HepG2 (cell line): ENCODE measurements around the gene FAM118A. TPM values are rescaled to one million over a fixed set of nuclear protein-coding genes. Genes with fewer than 3 reads are reported as not detected.
A peak's percentile ranks its signal among the peaks of the same experiment; 100 is the strongest.

Experiments used
- AHR ChIP-seq: IDR thresholded peaks from 2 replicates; pipeline ENCODE4 v1.6.1; 2018; ENCODE audit warnings: missing genetic modification reagents, missing compliant biosample characterization
- CBX5 ChIP-seq: sonication (generic); formaldehyde crosslinking; IDR thresholded peaks from 2 replicates; pipeline ENCODE4 v1.4.0; 2020; ENCODE audit warnings: missing genetic modification reagents, borderline replicate concordance
- ELF4 ChIP-seq: sonication (generic); formaldehyde crosslinking; IDR thresholded peaks from 2 replicates; pipeline ENCODE4 v1.5.0; 2020; ENCODE audit warnings: missing genetic modification reagents, mild to moderate bottlenecking, moderate library complexity, borderline replicate concordance
- EP300 ChIP-seq, 3 experiments: sonication (generic) in 1 of 3; formaldehyde crosslinking in 1 of 3; IDR thresholded peaks; 2 replicates each; pipeline versions ENCODE4 v1.5.1 to v1.6.1; 2011 to 2020; ENCODE audit warnings: low read depth in 2 of 3, low read length in 2 of 3, borderline replicate concordance in 1 of 3, improper control_type of control experiment in 1 of 3, mild to moderate bottlenecking in 1 of 3, missing genetic modification reagents in 1 of 3, moderate library complexity in 1 of 3
- HHEX ChIP-seq: IDR thresholded peaks from 2 replicates; pipeline ENCODE4 v1.6.1; 2016; ENCODE audit warnings: control low read depth
- JUNB ChIP-seq: sonication (generic); formaldehyde crosslinking; IDR thresholded peaks from 2 replicates; pipeline ENCODE4 v1.8.0; 2022; ENCODE audit warnings: missing genetic modification reagents, mild to moderate bottlenecking, borderline replicate concordance
- KAT2B ChIP-seq: fragments of 150-350 bp; IDR thresholded peaks from 2 replicates; pipeline ENCODE4 v1.6.1; 2014; ENCODE audit warnings: low read depth, low read length, borderline replicate concordance
- MIER3 ChIP-seq: IDR thresholded peaks from 2 replicates; pipeline ENCODE4 v1.6.1; 2016; ENCODE audit warnings: missing compliant biosample characterization, borderline replicate concordance
- MXI1 ChIP-seq: IDR thresholded peaks from 3 replicates; pipeline ENCODE4 v1.6.1; 2012; ENCODE audit warnings: low read depth, low read length, inconsistent platforms, borderline replicate concordance
- SIN3B ChIP-seq: fragments of 150-350 bp; IDR thresholded peaks from 2 replicates; pipeline ENCODE4 v1.6.1; 2014; ENCODE audit warnings: low read length
- STAT5B ChIP-seq: sonication (generic); formaldehyde crosslinking; IDR thresholded peaks from 2 replicates; pipeline ENCODE4 v1.4.0; 2020; ENCODE audit warnings: missing genetic modification reagents
- TBL1XR1 ChIP-seq: fragments of 150-350 bp; IDR thresholded peaks from 2 replicates; pipeline ENCODE4 v1.6.1; 2014; ENCODE audit warnings: borderline replicate concordance, low read length; ENCODE audit not compliant: partially characterized antibody
- ZC3H4 ChIP-seq: sonication (generic); formaldehyde crosslinking; IDR thresholded peaks from 2 replicates; pipeline ENCODE4 v1.4.0; 2020; ENCODE audit warnings: missing genetic modification reagents, borderline replicate concordance
- polyA plus RNA-seq, 8 experiments: library from polyadenylated mRNA; depleted of rRNA in 3 of 8; stranded (reverse) in 7 of 8; unstranded in 1 of 8; fragments of >200 nt; fragmentation: Illumina TruSeq in 4 of 8; extraction: Trizol in 4 of 8; gene quantifications; 2 replicates each; pipeline versions ENCODE4 v1.2.1 to v1.2.3, GENCODE V29; 2011 to 2016; ENCODE audit warnings: low read depth in 4 of 8, missing spikeins in 1 of 8, mixed read lengths in 1 of 8; ENCODE audit not compliant: insufficient read depth in 1 of 8
- total RNA-seq, 5 experiments: library from RNA; depleted of rRNA; stranded (reverse); fragments of >200 nt; fragmentation: Illumina TruSeq; extraction: Trizol; gene quantifications; 2 replicates each; pipeline ENCODE4 v1.2.3, GENCODE V29; 2016; ENCODE audit warnings: low read depth in 1 of 5
- TF ChIP-seq, protein P1 (sequence below): sonication (generic); formaldehyde crosslinking; IDR thresholded peaks from 2 replicates; pipeline ENCODE4 v1.5.0; 2020; ENCODE audit warnings: missing genetic modification reagents
- TF ChIP-seq, protein P2 (sequence below): sonication (generic); formaldehyde crosslinking; IDR thresholded peaks from 2 replicates; pipeline ENCODE4 v1.8.0; 2022; ENCODE audit warnings: mild to moderate bottlenecking, missing genetic modification reagents
- TF ChIP-seq, protein P3 (sequence below): sonication (generic); formaldehyde crosslinking; IDR thresholded peaks from 2 replicates; pipeline ENCODE4 v1.4.0; 2020; ENCODE audit warnings: missing genetic modification reagents; ENCODE audit errors: not compliant biosample characterization
- TF ChIP-seq, protein P4 (sequence below): sonication (generic); formaldehyde crosslinking; IDR thresholded peaks from 2 replicates; pipeline ENCODE4 v1.5.1; 2020; ENCODE audit warnings: missing genetic modification reagents, mild to moderate bottlenecking, borderline replicate concordance
- TF ChIP-seq, protein P5 (sequence below): sonication (generic); formaldehyde crosslinking; IDR thresholded peaks from 2 replicates; pipeline ENCODE4 v1.4.0; 2020; ENCODE audit warnings: missing genetic modification reagents, borderline replicate concordance

FAM118A gene
- total and polyA plus RNA-seq, 2 of the 13 experiments (the other 11 are each of a cell fraction or from before 2014, with no cell fraction given) = 36.7 to 48.2 TPM

DNA sequence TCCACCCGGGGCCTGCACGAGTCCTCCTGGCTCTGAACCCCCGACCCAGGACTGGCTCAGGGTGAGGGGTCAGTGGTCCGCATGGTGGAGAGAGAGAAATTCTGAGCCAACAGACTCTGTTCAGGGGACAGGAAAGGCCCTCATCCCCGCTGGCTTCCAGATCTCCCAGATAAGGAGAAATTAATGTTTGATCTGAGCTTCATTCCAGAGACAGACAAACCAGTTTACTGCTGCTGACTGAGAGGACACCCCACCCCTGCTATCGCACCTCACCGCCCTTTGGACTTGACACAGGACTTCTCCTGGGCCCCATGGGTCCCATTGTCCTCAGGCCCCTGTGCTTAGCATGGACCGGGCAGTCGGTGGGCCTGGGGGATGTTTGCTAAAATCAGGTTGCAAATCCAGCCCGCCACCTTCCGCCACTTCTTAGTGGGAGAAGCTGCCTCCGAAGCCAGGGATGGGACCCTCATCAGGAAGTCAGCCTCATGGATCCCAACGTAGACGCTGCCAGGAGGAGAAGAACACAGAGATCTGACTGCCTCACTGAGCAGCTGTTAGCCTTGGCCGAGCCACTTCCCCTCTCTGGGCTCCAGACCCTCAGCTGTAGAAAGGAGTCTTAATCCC lies 36.2 kb upstream of the FAM118A start (continued):
- TF ChIP-seq, protein P1, sequence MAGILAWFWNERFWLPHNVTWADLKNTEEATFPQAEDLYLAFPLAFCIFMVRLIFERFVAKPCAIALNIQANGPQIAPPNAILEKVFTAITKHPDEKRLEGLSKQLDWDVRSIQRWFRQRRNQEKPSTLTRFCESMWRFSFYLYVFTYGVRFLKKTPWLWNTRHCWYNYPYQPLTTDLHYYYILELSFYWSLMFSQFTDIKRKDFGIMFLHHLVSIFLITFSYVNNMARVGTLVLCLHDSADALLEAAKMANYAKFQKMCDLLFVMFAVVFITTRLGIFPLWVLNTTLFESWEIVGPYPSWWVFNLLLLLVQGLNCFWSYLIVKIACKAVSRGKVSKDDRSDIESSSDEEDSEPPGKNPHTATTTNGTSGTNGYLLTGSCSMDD (CRISPR knock-in tag) = no peak
- no peak for TF ChIP-seq SIN3B
- TF ChIP-seq MIER3 (CRISPR knock-in tag) = peak; percentile 52; the same call in 1 of the 2 replicates
- TF ChIP-seq STAT5B (CRISPR knock-in tag) = 0 out of 2 replicates have a peak, but pooled peaks have one; percentile 16
- TF ChIP-seq ZC3H4 (CRISPR knock-in tag) = no peak
- no peak for TF ChIP-seq KAT2B
- TF ChIP-seq, protein P2, sequence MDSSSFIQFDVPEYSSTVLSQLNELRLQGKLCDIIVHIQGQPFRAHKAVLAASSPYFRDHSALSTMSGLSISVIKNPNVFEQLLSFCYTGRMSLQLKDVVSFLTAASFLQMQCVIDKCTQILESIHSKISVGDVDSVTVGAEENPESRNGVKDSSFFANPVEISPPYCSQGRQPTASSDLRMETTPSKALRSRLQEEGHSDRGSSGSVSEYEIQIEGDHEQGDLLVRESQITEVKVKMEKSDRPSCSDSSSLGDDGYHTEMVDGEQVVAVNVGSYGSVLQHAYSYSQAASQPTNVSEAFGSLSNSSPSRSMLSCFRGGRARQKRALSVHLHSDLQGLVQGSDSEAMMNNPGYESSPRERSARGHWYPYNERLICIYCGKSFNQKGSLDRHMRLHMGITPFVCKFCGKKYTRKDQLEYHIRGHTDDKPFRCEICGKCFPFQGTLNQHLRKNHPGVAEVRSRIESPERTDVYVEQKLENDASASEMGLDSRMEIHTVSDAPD (CRISPR knock-in tag) = peak; percentile 69; the same call in 1 of the 2 replicates
- peak; percentile 39; the same call in 1 of the 3 replicates for TF ChIP-seq MXI1
- TF ChIP-seq, protein P3, sequence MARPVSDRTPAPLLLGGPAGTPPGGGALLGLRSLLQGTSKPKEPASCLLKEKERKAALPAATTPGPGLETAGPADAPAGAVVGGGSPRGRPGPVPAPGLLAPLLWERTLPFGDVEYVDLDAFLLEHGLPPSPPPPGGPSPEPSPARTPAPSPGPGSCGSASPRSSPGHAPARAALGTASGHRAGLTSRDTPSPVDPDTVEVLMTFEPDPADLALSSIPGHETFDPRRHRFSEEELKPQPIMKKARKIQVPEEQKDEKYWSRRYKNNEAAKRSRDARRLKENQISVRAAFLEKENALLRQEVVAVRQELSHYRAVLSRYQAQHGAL (CRISPR knock-in tag) = no peak
- no peak for TF ChIP-seq JUNB
- TF ChIP-seq EP300 (IDR thresholded peaks at IDR 0.05; ENCODE audit: low read depth in 2 of 2, low read length in 2 of 2) = peak; percentile 92 to 94; a peak in 3 of 4 replicates
- TF ChIP-seq EP300 (CRISPR knock-in tag; IDR thresholded peaks at IDR 0.05; ENCODE audit: borderline replicate concordance) = peak; percentile 93
- peak; percentile 34 for TF ChIP-seq TBL1XR1
- TF ChIP-seq AHR (CRISPR knock-in tag) = no peak; the same call in 1 of the 2 replicates
- TF ChIP-seq ELF4 (CRISPR knock-in tag) = no peak
- TF ChIP-seq, protein P4, sequence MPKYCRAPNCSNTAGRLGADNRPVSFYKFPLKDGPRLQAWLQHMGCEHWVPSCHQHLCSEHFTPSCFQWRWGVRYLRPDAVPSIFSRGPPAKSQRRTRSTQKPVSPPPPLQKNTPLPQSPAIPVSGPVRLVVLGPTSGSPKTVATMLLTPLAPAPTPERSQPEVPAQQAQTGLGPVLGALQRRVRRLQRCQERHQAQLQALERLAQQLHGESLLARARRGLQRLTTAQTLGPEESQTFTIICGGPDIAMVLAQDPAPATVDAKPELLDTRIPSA (CRISPR knock-in tag) = no peak
- TF ChIP-seq, protein P5, sequence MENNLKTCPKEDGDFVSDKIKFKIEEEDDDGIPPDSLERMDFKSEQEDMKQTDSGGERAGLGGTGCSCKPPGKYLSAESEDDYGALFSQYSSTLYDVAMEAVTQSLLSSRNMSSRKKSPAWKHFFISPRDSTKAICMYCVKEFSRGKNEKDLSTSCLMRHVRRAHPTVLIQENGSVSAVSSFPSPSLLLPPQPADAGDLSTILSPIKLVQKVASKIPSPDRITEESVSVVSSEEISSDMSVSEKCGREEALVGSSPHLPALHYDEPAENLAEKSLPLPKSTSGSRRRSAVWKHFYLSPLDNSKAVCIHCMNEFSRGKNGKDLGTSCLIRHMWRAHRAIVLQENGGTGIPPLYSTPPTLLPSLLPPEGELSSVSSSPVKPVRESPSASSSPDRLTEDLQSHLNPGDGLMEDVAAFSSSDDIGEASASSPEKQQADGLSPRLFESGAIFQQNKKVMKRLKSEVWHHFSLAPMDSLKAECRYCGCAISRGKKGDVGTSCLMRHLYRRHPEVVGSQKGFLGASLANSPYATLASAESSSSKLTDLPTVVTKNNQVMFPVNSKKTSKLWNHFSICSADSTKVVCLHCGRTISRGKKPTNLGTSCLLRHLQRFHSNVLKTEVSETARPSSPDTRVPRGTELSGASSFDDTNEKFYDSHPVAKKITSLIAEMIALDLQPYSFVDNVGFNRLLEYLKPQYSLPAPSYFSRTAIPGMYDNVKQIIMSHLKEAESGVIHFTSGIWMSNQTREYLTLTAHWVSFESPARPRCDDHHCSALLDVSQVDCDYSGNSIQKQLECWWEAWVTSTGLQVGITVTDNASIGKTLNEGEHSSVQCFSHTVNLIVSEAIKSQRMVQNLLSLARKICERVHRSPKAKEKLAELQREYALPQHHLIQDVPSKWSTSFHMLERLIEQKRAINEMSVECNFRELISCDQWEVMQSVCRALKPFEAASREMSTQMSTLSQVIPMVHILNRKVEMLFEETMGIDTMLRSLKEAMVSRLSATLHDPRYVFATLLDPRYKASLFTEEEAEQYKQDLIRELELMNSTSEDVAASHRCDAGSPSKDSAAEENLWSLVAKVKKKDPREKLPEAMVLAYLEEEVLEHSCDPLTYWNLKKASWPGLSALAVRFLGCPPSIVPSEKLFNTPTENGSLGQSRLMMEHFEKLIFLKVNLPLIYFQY (CRISPR knock-in tag) = peak; percentile 88; the same call in 1 of the 2 replicates
- TF ChIP-seq HHEX (CRISPR knock-in tag) = peak; percentile 26; the same call in 1 of the 2 replicates
- peak; percentile 86; the same call in 1 of the 2 replicates for TF ChIP-seq CBX5
